Stimulated activated naive B cell treated with anti-CD40 and anti-IgM and Interleukin-4, amounts not matched to agents 10 μg/mL and 1 μg/mL and 100 μg/mL, for 72 hours (primary cell): ENCODE results near the gene TJP2.

Source experiments
- ATAC-seq, 2 donors: fragments of 150-1000 bp; cut with Tn5 transposase; replicated peaks; 2 replicates each; pipeline ENCODE4 v1.10.0; 2021; ENCODE audit warnings: moderate library complexity in 1 of 2
- DNase-seq: peaks from one replicate; pipeline ENCODE4 v3.0.0; 2021
- H3K27ac Mint-ChIP-seq: one replicate; pipeline ENCODE4 v1.8.0; 2022; ENCODE audit warnings: mild to moderate bottlenecking, mixed read lengths
- H3K27me3 Mint-ChIP-seq, 2 donors: one replicate each; pipeline ENCODE4 v1.8.0; 2022; ENCODE audit warnings: mixed read lengths in 2 of 2
- H3K36me3 Mint-ChIP-seq, 2 donors: one replicate each; pipeline ENCODE4 v1.8.0; 2022; ENCODE audit warnings: mixed read lengths in 2 of 2, mild to moderate bottlenecking in 1 of 2
- H3K4me1 Mint-ChIP-seq, 2 donors: one replicate each; pipeline ENCODE4 v1.8.0; 2022; ENCODE audit warnings: mixed read lengths in 2 of 2, mild to moderate bottlenecking in 1 of 2
- H3K4me3 Mint-ChIP-seq, 2 donors: one replicate each; pipeline ENCODE4 v1.8.0; 2022; ENCODE audit warnings: mild to moderate bottlenecking in 2 of 2, mixed read lengths in 2 of 2, moderate library complexity in 1 of 2
- H3K9me3 Mint-ChIP-seq, 2 donors: one replicate each; pipeline ENCODE4 v1.8.0; 2022; ENCODE audit warnings: mixed read lengths in 2 of 2, mild to moderate bottlenecking in 1 of 2

Gene TJP2

DNA sequence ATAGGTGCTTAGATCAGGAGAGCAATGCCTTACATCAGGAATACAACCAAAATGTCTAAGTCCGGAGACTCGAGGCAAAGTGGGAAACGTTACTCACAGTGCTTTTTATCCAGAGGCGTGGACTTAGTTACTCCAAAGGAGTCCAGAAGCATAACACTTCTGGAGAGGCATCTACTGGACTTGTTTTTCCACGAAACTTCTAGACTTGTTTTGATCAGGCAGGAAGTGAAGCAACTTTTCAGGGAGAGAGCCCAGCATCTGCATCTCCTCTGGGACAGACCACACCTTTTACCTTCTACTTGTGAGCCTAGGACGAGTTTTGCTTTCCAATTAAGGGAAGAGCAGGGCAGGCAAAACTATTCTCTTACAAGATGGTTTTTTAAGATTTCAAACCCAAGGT, 1.2 kb upstream of the TJP2 start:
- Mint-ChIP-seq H3K4me1 (peaks cover 36 to 45% of the 10 kb centered on the region in 2 donors), H3K27ac (peak overlapping the region; percentile 72)

DNA sequence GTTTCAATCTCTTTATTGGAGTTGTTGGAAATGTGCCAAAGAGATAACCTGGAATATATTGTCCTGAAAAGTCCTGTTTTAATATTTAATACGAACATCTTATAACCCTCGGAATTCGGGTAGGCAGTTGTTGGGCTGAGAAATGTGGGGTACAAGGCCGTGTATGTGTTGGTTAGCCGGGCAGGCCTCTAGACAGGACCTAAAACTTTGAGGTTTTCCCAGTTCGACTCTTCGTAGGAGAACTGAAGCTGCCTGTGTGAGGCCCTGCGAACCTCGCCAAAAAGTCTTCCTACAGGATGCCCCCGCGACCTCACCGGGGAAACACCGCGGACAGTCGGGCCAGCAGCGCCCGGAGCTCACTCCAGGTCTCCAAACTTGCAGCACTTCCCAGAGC, 583 bp upstream of the TJP2 start:
- ATAC-seq = peak; percentile 1 to 2
- no peaks in the 10 kb centered on the region for H3K9me3 Mint-ChIP-seq
- H3K4me1 Mint-ChIP-seq = peaks cover 33 to 39% of the 10 kb centered on the region in 2 donors
- peak overlapping the region; percentile 72 for H3K27ac Mint-ChIP-seq
- DNase-seq = no peak
- peaks cover 11 to 24% of the 10 kb centered on the region in 2 donors for H3K27me3 Mint-ChIP-seq
- no peaks in the 10 kb centered on the region for H3K36me3 Mint-ChIP-seq
- H3K4me3 Mint-ChIP-seq = peak overlapping the region; percentile 79 to 86

More for the DNA sequence above, 1.2 kb upstream of the TJP2 start:
- ATAC-seq (no peak), DNase-seq (no peak)
- Mint-ChIP-seq H3K36me3 (no peaks in the 10 kb centered on the region), H3K9me3 (no peaks in the 10 kb centered on the region), H3K27me3 (peaks cover 11 to 24% of the 10 kb centered on the region in 2 donors), H3K4me3 (peak overlapping the region; percentile 79 to 86)

DNA sequence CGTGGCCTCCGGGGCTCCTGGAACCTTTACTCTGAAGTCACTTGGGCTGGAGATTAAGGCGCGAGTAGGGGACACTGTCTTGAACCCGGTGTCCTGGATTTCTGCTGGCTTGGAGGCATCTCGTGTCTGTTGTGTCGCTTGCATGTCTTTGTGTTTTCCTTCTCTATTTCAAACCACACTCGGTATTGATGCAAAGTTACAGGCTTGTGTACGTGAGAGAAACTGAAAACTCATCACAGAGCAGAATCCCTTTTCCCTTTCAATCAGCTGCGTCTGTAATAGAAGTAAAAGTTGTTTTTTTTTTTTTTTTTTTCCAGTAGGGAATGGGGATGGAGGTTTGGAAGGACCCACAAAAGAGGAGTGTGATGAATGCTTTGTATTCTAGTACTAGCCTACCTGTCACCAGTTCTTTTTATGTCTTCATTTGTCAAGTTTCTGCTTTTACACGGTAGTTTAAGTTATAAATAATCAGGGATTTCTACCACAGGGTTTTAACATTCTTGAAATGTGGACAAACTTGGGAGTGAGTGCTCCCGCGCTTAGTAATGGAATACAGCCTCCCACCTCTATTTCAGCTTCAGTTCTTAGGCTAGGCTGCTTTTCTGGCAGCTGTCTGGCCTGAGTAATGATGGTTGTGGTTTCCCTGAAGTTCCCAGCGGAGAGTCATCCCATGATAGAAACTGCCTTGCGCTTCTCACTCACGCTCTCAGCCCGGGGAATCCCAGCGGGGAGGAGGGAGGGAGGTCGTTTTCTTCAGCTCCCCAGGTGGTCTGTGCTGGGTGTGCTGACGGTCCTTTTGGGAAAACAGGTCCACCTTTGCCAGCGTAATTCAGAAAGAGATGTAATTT, 763 bp downstream of the TJP2 start:
- ATAC-seq (peak; percentile 78 to 79), DNase-seq (peak; percentile 78)
- Mint-ChIP-seq H3K4me3 (peak overlapping the region; percentile 86 to 91), H3K36me3 (no peaks in the 10 kb centered on the region), H3K9me3 (no peaks in the 10 kb centered on the region), H3K27me3 (peaks cover 11 to 24% of the 10 kb centered on the region in 2 donors), H3K27ac (peak overlapping the region; percentile 95), H3K4me1 (peaks cover 28 to 33% of the 10 kb centered on the region in 2 donors)

DNA sequence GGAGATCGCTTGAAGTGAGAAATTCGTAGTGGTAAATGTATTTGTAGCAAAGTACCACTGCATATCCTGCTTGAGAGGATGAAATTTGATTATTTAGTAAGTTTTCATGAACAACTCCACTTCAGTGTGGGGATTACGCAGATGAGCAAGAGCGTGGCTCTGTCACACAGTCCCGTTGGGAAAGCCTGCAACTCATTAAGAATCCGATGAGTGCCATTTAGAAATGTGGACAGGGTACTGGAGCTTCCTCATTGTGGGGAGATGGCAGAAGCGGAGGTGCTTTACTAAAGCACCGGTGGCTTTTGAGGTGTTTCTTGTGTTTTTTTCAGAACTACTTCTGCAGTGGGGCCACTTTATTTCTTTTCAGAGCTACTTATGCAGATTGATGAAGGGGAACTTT, 1.4 kb downstream of the TJP2 start:
- no peaks in the 10 kb centered on the region for H3K9me3 Mint-ChIP-seq
- peak; percentile 66 to 70 for ATAC-seq
- no peaks in the 10 kb centered on the region for H3K36me3 Mint-ChIP-seq
- H3K27me3 Mint-ChIP-seq = peaks cover 11 to 24% of the 10 kb centered on the region in 2 donors
- peak; percentile 35 for DNase-seq
- peak overlapping the region; percentile 95 for H3K27ac Mint-ChIP-seq
- H3K4me3 Mint-ChIP-seq = peak overlapping the region; percentile 86 to 91
- peaks cover 28 to 33% of the 10 kb centered on the region in 2 donors for H3K4me1 Mint-ChIP-seq

DNA sequence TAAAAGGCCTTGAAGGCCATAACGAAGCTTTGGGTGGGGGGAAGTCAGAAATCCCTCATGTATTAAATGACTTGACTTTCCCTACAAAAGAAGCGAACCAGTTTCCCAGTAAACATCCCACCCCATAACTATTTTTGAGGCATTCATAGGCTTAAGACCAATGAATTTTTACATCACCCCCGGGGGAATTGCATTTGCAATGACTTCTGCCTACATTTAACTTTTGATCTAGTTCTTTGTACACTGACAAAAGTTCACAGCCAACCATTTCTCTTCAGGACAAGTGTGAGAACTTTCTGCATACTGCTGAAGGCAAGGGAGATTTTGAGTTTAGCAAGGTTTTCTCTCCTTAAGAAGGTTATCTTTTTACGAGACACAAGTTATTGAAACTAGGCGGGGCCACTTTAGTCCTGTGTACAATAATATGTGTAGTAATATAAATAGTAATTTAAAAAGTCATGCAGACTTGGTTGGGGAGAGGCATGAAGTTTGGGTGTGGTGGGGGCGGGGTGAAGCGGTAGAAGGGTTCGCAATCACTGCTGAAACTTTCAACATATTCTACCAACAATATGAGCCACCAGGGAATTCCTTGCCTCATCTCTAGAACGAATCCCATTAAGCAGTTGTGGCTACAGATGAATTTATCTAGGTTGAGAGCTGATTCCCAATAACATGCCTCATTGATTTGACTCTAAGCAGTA, 2.5 kb downstream of the TJP2 start:
- Mint-ChIP-seq H3K4me3 (peak overlapping the region; percentile 49 to 86), H3K27me3 (peaks cover under 1 to 13% of the 10 kb centered on the region in 2 donors), H3K36me3 (peaks cover 0 to under 1% of the 10 kb centered on the region in 2 donors), H3K27ac (peak overlapping the region; percentile 95), H3K4me1 (peaks cover 28 to 35% of the 10 kb centered on the region in 2 donors), H3K9me3 (no peaks in the 10 kb centered on the region)
- ATAC-seq (no peak), DNase-seq (no peak)

DNA sequence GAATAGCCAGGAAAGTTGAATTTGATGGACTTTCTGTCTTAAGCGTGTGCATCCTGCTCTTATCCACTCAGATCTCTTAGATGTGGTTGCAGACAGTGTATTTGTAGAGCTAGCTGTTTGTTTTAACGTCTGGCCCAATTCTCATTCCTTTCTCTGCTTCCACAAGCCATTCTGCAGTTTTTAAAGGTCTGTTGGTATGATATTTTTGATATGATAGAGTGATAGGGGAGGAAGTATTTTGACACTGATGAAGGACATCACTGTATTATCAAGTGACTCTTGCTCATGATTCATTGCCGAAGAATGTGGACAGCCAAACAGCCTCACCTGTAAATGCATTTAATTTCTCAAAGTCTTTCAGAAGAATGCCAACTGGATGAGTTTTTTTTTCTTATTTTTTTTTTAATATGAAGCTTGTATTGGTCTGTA, 4.5 kb downstream of the TJP2 start:
- DNase-seq = no peak
- Mint-ChIP-seq H3K9me3 (peaks cover 0 to 2% of the 10 kb centered on the region in 2 donors), H3K4me1 (peaks cover 29 to 33% of the 10 kb centered on the region in 2 donors), H3K27me3 (peaks cover 0 to under 1% of the 10 kb centered on the region in 2 donors), H3K4me3 (no peak overlapping the region), H3K36me3 (peaks cover 0 to 8% of the 10 kb centered on the region in 2 donors), H3K27ac (no peak overlapping the region)
- no peak for ATAC-seq

DNA sequence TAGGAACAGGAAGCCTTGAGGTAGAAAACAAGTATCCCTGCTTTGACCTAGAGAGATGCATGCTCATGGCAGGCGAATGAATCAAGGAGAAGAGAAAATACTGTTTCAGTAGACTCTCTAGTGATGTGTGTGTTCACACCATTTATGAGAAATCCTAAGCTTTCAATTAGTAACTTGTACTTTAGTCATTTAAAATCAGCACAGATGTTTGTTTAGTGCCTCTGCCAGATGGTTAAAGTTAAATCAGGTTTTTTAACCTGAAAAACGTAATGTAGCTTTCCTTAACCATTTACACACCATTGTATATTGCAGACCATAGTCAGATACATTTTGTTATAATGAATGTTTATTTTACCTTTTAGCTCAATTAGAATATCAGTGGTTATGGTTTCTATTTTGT, 5.0 kb downstream of the TJP2 start:
- H3K27me3 Mint-ChIP-seq = no peaks in the 10 kb centered on the region
- H3K9me3 Mint-ChIP-seq = peaks cover 0 to 2% of the 10 kb centered on the region in 2 donors
- DNase-seq (no peak), ATAC-seq (no peak)
- no peak overlapping the region for H3K4me3 Mint-ChIP-seq
- peaks cover 28 to 32% of the 10 kb centered on the region in 2 donors for H3K4me1 Mint-ChIP-seq
- no peak overlapping the region for H3K27ac Mint-ChIP-seq
- peaks cover 0 to 8% of the 10 kb centered on the region in 2 donors for H3K36me3 Mint-ChIP-seq

DNA sequence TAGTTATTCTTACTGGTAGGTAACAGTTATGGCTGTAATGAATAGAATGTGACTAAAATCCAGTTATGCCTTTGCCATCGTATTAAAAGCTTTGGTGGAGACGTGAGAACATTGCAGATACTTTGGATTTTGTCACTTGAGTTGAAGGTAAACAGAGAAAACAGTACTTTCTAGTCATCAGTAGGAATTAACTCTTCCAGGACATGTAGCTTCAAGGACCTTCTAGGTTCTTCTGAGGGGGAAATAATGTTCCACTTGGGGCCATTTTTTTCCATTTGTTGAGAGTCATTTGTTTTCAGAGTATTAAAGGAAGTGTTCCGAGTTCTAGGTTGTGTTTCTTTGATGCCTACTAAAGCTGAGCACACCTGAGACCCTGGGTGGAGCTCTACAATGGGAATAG, 6.1 kb downstream of the TJP2 start:
- H3K27ac Mint-ChIP-seq = peak overlapping the region; percentile 28
- peaks cover 0 to 2% of the 10 kb centered on the region in 2 donors for H3K9me3 Mint-ChIP-seq
- H3K4me3 Mint-ChIP-seq = no peak overlapping the region
- DNase-seq (no peak), ATAC-seq (no peak)
- H3K4me1 Mint-ChIP-seq = peaks cover 21% of the 10 kb centered on the region in 2 donors
- H3K27me3 Mint-ChIP-seq = no peaks in the 10 kb centered on the region
- H3K36me3 Mint-ChIP-seq = peaks cover 0 to 8% of the 10 kb centered on the region in 2 donors

DNA sequence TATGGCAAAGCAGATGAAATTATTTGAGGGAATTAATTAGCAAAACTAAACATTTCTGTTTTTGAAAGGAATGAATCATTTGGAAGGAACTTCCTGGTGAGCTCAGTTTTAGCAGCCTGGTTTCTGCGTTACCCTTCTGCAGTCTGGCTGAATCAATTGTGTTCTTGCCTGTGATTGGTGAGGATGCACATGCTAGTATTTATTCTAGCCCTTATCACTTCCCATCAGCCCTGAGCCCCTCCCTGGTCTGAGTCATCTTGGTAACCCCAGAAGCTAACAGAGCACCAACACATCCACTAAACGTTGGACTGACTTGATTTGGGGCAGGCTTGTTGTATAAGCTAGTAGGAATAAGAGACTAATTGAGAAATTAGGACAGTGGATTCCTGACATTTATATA, 6.6 kb downstream of the TJP2 start:
- Mint-ChIP-seq H3K9me3 (peaks cover 0 to 2% of the 10 kb centered on the region in 2 donors), H3K36me3 (peaks cover 0 to 8% of the 10 kb centered on the region in 2 donors), H3K4me3 (no peak overlapping the region), H3K27me3 (no peaks in the 10 kb centered on the region), H3K27ac (no peak overlapping the region), H3K4me1 (peaks cover 16 to 17% of the 10 kb centered on the region in 2 donors)
- peak in 1 of 2 donors; percentile 53 for ATAC-seq
- DNase-seq = no peak

DNA sequence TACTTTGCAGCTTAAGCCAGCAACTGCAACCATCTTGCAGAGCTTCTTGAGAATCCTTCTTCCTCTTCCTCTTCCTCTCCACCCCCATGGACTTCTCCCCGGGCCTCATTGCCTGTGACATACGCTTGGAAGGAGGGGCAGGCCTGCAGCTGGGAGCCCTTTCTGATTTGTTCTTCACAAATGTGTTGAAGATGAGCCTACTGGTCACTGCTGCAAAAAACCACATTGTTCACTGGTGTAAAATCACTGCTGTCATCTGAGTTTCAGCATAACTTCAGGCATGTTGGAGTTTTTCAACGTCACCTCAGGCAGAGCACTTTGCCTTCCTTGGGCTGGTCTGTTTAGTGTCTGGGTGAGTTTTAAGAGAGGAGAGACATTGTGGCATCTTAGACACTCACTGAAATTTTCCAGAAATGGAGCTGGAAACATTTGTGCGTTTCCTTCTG, 7.9 kb downstream of the TJP2 start:
- peaks cover 7 to 9% of the 10 kb centered on the region in 2 donors for H3K4me1 Mint-ChIP-seq
- DNase-seq (no peak), ATAC-seq (no peak)
- no peak overlapping the region for H3K27ac Mint-ChIP-seq
- H3K36me3 Mint-ChIP-seq = peaks cover 0 to 8% of the 10 kb centered on the region in 2 donors
- no peak overlapping the region for H3K4me3 Mint-ChIP-seq
- H3K27me3 Mint-ChIP-seq = no peaks in the 10 kb centered on the region
- peaks cover 0 to 2% of the 10 kb centered on the region in 2 donors for H3K9me3 Mint-ChIP-seq

DNA sequence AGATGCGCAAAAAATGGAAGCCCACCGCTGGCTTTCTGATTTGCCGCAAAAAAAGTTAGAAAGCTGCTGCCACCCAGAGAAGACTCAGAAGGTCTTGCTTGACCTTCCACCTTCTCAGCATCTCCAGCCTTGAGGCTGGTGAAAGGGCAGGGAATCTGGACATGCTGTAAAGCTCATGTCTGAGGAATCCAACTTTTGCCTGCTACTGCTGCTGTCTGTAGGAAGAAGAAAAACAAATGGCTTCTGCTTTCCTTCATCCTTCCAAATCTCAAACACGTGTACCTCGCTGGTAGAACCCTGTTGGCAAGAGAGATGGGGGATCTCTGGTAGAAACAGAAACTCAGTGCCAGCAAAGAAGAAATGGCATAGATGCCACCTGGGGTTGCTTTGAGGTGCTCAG, 10.2 kb downstream of the TJP2 start:
- Mint-ChIP-seq H3K4me3 (no peak overlapping the region), H3K27ac (no peak overlapping the region), H3K36me3 (peaks cover 0 to 8% of the 10 kb centered on the region in 2 donors), H3K27me3 (no peaks in the 10 kb centered on the region), H3K4me1 (peaks cover 6 to 7% of the 10 kb centered on the region in 2 donors), H3K9me3 (peaks cover 0 to 2% of the 10 kb centered on the region in 2 donors)
- no peak for DNase-seq
- ATAC-seq = no peak

DNA sequence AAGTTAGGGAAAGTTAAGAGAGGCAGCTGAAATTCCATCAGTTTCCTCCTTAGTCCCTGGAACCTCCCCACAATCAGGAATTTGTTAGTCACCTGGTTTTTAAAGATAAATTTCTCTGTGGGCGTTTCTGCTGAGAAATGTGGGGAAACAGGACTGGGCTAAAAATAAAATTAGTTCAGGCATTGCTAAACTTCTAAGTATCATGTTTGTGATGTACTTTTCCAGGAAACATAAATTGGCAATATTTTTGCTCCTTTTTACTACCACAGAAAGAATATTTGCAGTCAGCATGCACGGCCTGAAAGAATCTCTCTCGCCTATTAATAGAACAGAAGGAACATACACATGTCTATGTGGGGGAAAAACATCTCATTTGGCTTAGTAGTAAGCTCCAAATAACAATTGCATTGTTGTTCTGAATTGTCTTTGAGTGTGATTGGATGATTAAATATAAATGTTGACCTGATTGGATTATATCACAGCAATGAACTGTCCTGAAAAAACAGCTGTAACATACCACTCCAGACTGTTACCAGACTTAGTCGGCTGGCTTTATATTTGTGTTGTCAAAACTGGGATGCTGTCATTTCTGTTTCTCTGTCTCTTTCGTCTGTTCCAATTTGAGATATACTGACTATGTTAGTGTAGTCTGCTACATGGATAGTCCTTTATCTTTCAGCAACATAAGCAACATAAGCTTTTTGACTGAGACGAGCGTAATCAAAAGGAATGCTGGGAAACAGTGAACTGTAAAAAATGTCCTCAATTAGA, 12.9 kb downstream of the TJP2 start:
- DNase-seq (no peak), ATAC-seq (peak in 1 of 2 donors; percentile 22)
- peaks cover 0 to 4% of the 10 kb centered on the region in 2 donors for H3K36me3 Mint-ChIP-seq
- H3K27ac Mint-ChIP-seq = no peak overlapping the region
- H3K4me1 Mint-ChIP-seq = peaks cover 6 to 8% of the 10 kb centered on the region in 2 donors
- H3K27me3 Mint-ChIP-seq = no peaks in the 10 kb centered on the region
- no peak overlapping the region for H3K4me3 Mint-ChIP-seq
- H3K9me3 Mint-ChIP-seq = no peaks in the 10 kb centered on the region

DNA sequence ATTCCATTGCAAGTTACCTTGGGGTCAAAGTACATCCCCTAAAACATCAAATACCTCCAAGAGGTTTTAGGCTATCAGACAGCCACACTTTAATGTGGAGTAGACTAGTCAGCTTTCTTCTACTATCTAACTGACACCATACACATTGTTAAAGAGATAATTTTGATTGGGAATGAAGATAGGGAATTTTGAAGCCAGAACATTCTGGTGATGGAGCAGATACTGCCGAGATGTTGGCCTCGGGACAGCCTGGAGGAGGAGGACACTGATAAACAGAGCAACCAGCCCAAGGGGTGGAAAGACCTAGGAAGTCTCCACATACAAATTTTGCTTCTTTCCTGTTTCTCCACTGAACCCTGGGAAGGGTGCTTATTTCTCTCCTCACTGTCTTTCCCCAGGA, 14.9 kb downstream of the TJP2 start:
- H3K36me3 Mint-ChIP-seq = no peaks in the 10 kb centered on the region
- H3K27me3 Mint-ChIP-seq = no peaks in the 10 kb centered on the region
- H3K9me3 Mint-ChIP-seq = no peaks in the 10 kb centered on the region
- ATAC-seq = no peak
- no peak for DNase-seq
- H3K4me1 Mint-ChIP-seq = peaks cover 5 to 6% of the 10 kb centered on the region in 2 donors
- H3K4me3 Mint-ChIP-seq = no peak overlapping the region
- no peak overlapping the region for H3K27ac Mint-ChIP-seq
